IMR-90 (cell line): ENCODE results near the gene MFSD2A.

Experiments
- BHLHE40 ChIP-seq: fragments of 150-350 bp; IDR thresholded peaks from 2 replicates; pipeline ENCODE4 v1.6.1; 2016; ENCODE audit warnings: mild to moderate bottlenecking, low read depth, low read length
- CEBPB ChIP-seq: IDR thresholded peaks from 2 replicates; pipeline ENCODE4 v1.6.1; 2012; ENCODE audit warnings: low read depth, low read length, improper control_type of control experiment
- NFE2L2 ChIP-seq: fragments of 150-350 bp; IDR thresholded peaks from 2 replicates; pipeline ENCODE4 v1.6.1; 2016; ENCODE audit warnings: low read depth, mild to moderate bottlenecking, low read length
- POLR2A ChIP-seq: IDR thresholded peaks from 2 replicates; pipeline ENCODE4 v1.6.1; 2012; ENCODE audit warnings: mild to moderate bottlenecking, low read depth, low read length
- RAD21 ChIP-seq: IDR thresholded peaks from 2 replicates; pipeline ENCODE4 v1.6.1; 2012; ENCODE audit warnings: low read length, improper control_type of control experiment
- RCOR1 ChIP-seq: IDR thresholded peaks from 2 replicates; pipeline ENCODE4 v1.6.1; 2012; ENCODE audit warnings: mild to moderate bottlenecking, low read length, improper control_type of control experiment; ENCODE audit not compliant: insufficient replicate concordance
- SMC3 ChIP-seq: fragments of 150-350 bp; IDR thresholded peaks from 2 replicates; pipeline ENCODE4 v1.6.1; 2016; ENCODE audit warnings: low read depth, mild to moderate bottlenecking, antibody characterized with exemption, low read length, moderate library complexity
- TF ChIP-seq, protein P1 (sequence below): conservative IDR thresholded peaks from 2 replicates; pipeline ENCODE4 v1.5.1; 2012; ENCODE audit warnings: mild to moderate bottlenecking, low read depth, low read length, improper control_type of control experiment
- TF ChIP-seq, protein P2 (sequence below): fragments of 150-350 bp; IDR thresholded peaks from 2 replicates; pipeline ENCODE4 v1.6.1; 2016; ENCODE audit warnings: low read depth, mild to moderate bottlenecking, low read length, moderate library complexity, borderline replicate concordance
- TF ChIP-seq, protein P3 (sequence below): fragments of 150-350 bp; IDR thresholded peaks from 2 replicates; pipeline ENCODE4 v1.6.1; 2017; ENCODE audit warnings: mild to moderate bottlenecking, antibody characterized with exemption, low read length, low read depth

DNA sequence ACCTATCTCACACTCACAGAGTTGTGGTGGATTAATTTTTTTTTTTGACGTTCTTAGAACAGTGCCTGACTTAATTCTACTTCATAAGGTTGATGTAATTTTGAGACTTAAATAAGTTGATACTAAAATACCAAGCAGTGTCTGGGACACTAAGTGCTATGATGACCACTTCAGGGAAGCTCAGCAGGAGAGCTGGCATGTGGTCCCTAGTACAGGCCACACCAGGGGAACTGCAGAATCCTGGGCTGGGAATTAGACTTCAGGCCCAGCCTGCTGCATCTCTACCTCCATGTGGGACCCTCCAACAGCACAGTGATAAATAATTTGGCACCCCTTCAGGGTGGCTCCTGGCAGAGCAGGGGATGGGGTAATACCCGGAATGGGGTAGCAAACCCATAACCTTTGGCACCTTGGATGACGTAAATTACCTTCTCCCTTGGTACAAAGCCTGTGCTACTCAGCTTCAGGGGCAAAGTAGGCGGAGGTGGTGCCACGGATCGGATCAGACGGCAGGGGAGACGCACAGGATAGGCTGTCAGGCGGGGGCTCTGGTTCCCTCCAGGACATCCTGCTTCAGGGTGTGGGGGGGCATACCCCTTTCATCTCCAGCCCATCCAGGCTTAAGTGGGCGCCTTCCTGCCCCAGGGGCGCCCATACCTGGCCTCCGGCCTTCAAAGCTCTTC lies 4.8 kb downstream of the MFSD2A start:
- TF ChIP-seq POLR2A (no peak), CEBPB (no peak), RCOR1 (no peak), NFE2L2 (no peak), RAD21 (no peak), BHLHE40 (no peak), SMC3 (no peak)
- TF ChIP-seq, protein P1, sequence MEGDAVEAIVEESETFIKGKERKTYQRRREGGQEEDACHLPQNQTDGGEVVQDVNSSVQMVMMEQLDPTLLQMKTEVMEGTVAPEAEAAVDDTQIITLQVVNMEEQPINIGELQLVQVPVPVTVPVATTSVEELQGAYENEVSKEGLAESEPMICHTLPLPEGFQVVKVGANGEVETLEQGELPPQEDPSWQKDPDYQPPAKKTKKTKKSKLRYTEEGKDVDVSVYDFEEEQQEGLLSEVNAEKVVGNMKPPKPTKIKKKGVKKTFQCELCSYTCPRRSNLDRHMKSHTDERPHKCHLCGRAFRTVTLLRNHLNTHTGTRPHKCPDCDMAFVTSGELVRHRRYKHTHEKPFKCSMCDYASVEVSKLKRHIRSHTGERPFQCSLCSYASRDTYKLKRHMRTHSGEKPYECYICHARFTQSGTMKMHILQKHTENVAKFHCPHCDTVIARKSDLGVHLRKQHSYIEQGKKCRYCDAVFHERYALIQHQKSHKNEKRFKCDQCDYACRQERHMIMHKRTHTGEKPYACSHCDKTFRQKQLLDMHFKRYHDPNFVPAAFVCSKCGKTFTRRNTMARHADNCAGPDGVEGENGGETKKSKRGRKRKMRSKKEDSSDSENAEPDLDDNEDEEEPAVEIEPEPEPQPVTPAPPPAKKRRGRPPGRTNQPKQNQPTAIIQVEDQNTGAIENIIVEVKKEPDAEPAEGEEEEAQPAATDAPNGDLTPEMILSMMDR, result no peak
- TF ChIP-seq, protein P2, sequence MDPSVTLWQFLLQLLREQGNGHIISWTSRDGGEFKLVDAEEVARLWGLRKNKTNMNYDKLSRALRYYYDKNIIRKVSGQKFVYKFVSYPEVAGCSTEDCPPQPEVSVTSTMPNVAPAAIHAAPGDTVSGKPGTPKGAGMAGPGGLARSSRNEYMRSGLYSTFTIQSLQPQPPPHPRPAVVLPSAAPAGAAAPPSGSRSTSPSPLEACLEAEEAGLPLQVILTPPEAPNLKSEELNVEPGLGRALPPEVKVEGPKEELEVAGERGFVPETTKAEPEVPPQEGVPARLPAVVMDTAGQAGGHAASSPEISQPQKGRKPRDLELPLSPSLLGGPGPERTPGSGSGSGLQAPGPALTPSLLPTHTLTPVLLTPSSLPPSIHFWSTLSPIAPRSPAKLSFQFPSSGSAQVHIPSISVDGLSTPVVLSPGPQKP, result no peak
- TF ChIP-seq, protein P3, sequence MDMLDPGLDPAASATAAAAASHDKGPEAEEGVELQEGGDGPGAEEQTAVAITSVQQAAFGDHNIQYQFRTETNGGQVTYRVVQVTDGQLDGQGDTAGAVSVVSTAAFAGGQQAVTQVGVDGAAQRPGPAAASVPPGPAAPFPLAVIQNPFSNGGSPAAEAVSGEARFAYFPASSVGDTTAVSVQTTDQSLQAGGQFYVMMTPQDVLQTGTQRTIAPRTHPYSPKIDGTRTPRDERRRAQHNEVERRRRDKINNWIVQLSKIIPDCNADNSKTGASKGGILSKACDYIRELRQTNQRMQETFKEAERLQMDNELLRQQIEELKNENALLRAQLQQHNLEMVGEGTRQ, result no peak
